IPS-20b (cell line): ENCODE measurements around the gene AKR1C8.
"Not testable (repeated sequence)": the region's sequence is repeated elsewhere in the genome, so short reads cannot be mapped to it uniquely, and the experiment has no call there.

Source experiments
- H3K27ac ChIP-seq: one replicate; pipeline ENCODE4 v1.5.1; 2013; ENCODE audit warnings: low read length
- H3K27me3 ChIP-seq: 2 replicates; pipeline ENCODE4 v1.6.1; 2013; ENCODE audit warnings: mild to moderate bottlenecking, low read length, inconsistent platforms; ENCODE audit not compliant: insufficient read depth
- H3K36me3 ChIP-seq: 2 replicates; pipeline ENCODE4 v1.6.1; 2013; ENCODE audit warnings: low read depth, mild to moderate bottlenecking, inconsistent platforms, low read length, moderate library complexity; ENCODE audit not compliant: insufficient read depth
- H3K4me1 ChIP-seq: 2 replicates; pipeline ENCODE4 v1.6.1; 2013; ENCODE audit warnings: mild to moderate bottlenecking, control low read depth, inconsistent platforms, low read length, moderate library complexity; ENCODE audit not compliant: insufficient read depth
- H3K4me3 ChIP-seq: 2 replicates; pipeline ENCODE4 v1.5.1; 2013; ENCODE audit warnings: mild to moderate bottlenecking, low read length, inconsistent platforms
- H3K9ac ChIP-seq: 2 replicates; pipeline ENCODE4 v1.6.1; 2013; ENCODE audit warnings: low read depth, mild to moderate bottlenecking, inconsistent platforms, low read length, moderate library complexity
- H3K9me3 ChIP-seq: 2 replicates; pipeline ENCODE4 v1.6.1; 2013; ENCODE audit warnings: mild to moderate bottlenecking, low read depth, low read length, inconsistent platforms; ENCODE audit not compliant: insufficient read depth

Gene AKR1C8

GRCh38 chr10:5136468-5137087 lies 48.4 kb downstream of the AKR1C8 start:
- Histone ChIP-seq H3K9ac (no peak overlapping the region), H3K4me3 (no peak overlapping the region), H3K9me3 (peaks cover 42% of the 10 kb centered on the region), H3K27me3 (no peaks in the 10 kb centered on the region), H3K36me3 (no peaks in the 10 kb centered on the region), H3K4me1 (no peaks in the 10 kb centered on the region), H3K27ac (no peak overlapping the region)

GRCh38 chr10:5135581-5135980 lies 49.4 kb downstream of the AKR1C8 start:
- Histone ChIP-seq H3K9me3 (peaks cover 43% of the 10 kb centered on the region), H3K36me3 (no peaks in the 10 kb centered on the region), H3K27me3 (no peaks in the 10 kb centered on the region), H3K27ac (no peak overlapping the region), H3K4me1 (no peaks in the 10 kb centered on the region), H3K4me3 (no peak overlapping the region), H3K9ac (no peak overlapping the region)

- Histone ChIP-seq H3K4me1 (no peaks in the 10 kb centered on the region), H3K27me3 (no peaks in the 10 kb centered on the region), H3K36me3 (no peaks in the 10 kb centered on the region), H3K9me3 (peaks cover 49% of the 10 kb centered on the region), H3K9ac (no peak overlapping the region), H3K27ac (no peak overlapping the region), H3K4me3 (no peak overlapping the region)
These were observed 59.5 kb downstream of the AKR1C8 start for GRCh38 chr10:5125315-5126044.

- Histone ChIP-seq H3K4me3 (no peak overlapping the region), H3K9ac (no peak overlapping the region), H3K9me3 (peaks cover 50% of the 10 kb centered on the region; the same call in 1 of the 2 replicates)
These were observed 61.1 kb downstream of the AKR1C8 start for GRCh38 chr10:5123886-5124285.

GRCh38 chr10:5119997-5120396 lies 65.0 kb downstream of the AKR1C8 start:
- not testable (repeated sequence) for H3K36me3 ChIP-seq, H3K9ac ChIP-seq, H3K4me1 ChIP-seq, H3K27ac ChIP-seq, H3K27me3 ChIP-seq, H3K4me3 ChIP-seq
- peaks cover 51% of the 10 kb centered on the region for H3K9me3 ChIP-seq

More at GRCh38 chr10:5123886-5124285, 61.1 kb downstream of the AKR1C8 start:
- H3K4me1 ChIP-seq: no peaks in the 10 kb centered on the region
- H3K27ac ChIP-seq: no peak overlapping the region
- H3K36me3 ChIP-seq: no peaks in the 10 kb centered on the region
- no peaks in the 10 kb centered on the region for H3K27me3 ChIP-seq

GRCh38 chr10:5117026-5117425 lies 67.9 kb downstream of the AKR1C8 start:
- Histone ChIP-seq H3K4me1 (no peaks in the 10 kb centered on the region), H3K4me3 (no peak overlapping the region), H3K36me3 (no peaks in the 10 kb centered on the region), H3K9me3 (peaks cover 50% of the 10 kb centered on the region), H3K9ac (no peak overlapping the region), H3K27me3 (no peaks in the 10 kb centered on the region), H3K27ac (no peak overlapping the region)

- Histone ChIP-seq H3K27ac (no peak overlapping the region), H3K4me1 (no peaks in the 10 kb centered on the region), H3K27me3 (no peaks in the 10 kb centered on the region), H3K9ac (no peak overlapping the region), H3K4me3 (no peak overlapping the region), H3K36me3 (no peaks in the 10 kb centered on the region), H3K9me3 (peaks cover 45% of the 10 kb centered on the region)
These were observed 68.3 kb downstream of the AKR1C8 start for GRCh38 chr10:5116621-5117020.

- H3K27ac ChIP-seq, H3K36me3 ChIP-seq, H3K4me1 ChIP-seq, H3K9ac ChIP-seq, H3K27me3 ChIP-seq, H3K4me3 ChIP-seq: not testable (repeated sequence)
- H3K9me3 ChIP-seq: peaks cover 24% of the 10 kb centered on the region
These were observed 75.1 kb downstream of the AKR1C8 start for GRCh38 chr10:5109861-5110260.

GRCh38 chr10:5108658-5109416 lies 76.1 kb downstream of the AKR1C8 start:
- Histone ChIP-seq H3K9ac (no peak overlapping the region), H3K27me3 (no peaks in the 10 kb centered on the region), H3K27ac (no peak overlapping the region), H3K4me1 (no peaks in the 10 kb centered on the region), H3K9me3 (peaks cover 18% of the 10 kb centered on the region), H3K4me3 (no peak overlapping the region), H3K36me3 (no peaks in the 10 kb centered on the region)

GRCh38 chr10:5107860-5108526 lies 77.0 kb downstream of the AKR1C8 start:
- Histone ChIP-seq H3K9me3 (peaks cover 18% of the 10 kb centered on the region), H3K36me3 (no peaks in the 10 kb centered on the region), H3K4me3 (no peak overlapping the region), H3K27me3 (no peaks in the 10 kb centered on the region), H3K27ac (no peak overlapping the region), H3K9ac (no peak overlapping the region), H3K4me1 (no peaks in the 10 kb centered on the region)

GRCh38 chr10:5106553-5106952 lies 78.4 kb downstream of the AKR1C8 start:
- Histone ChIP-seq H3K9me3 (peaks cover 18% of the 10 kb centered on the region), H3K4me1 (no peaks in the 10 kb centered on the region), H3K4me3 (no peak overlapping the region), H3K27me3 (no peaks in the 10 kb centered on the region), H3K27ac (no peak overlapping the region), H3K9ac (no peak overlapping the region), H3K36me3 (no peaks in the 10 kb centered on the region)
